GM23338 (cell line): ENCODE results near the gene ZNF516. TPM values are rescaled to one million over a fixed set of nuclear protein-coding genes. Genes with fewer than 3 reads are reported as not detected.

Source experiments
- ATAC-seq: fragments of 200-7000 bp; cut with Tn5 transposase; 3 replicates; pipeline ENCODE4 v1.9.1; 2020
- DNase-seq: peaks from one replicate; pipeline ENCODE4 v3.0.0-alpha.2; 2015; ENCODE audit warnings: low spot score
- H2AFZ ChIP-seq: fragments of 200-600 bp; sonication (generic); 2 replicates; pipeline ENCODE4 v1.8.0; 2016; ENCODE audit warnings: antibody characterized with exemption, mild to moderate bottlenecking, moderate library complexity
- H3F3A ChIP-seq: fragments of 200-600 bp; sonication (generic); replicated peaks from 2 replicates; pipeline ENCODE4 v1.8.0; 2017; ENCODE audit warnings: antibody characterized with exemption, mixed run types, low read depth
- H3K27ac ChIP-seq: fragments of 200-600 bp; sonication (generic); 2 replicates; pipeline ENCODE4 v1.6.1; 2016; ENCODE audit warnings: low read depth
- H3K27me3 ChIP-seq: fragments of 200-600 bp; sonication (generic); 2 replicates; pipeline ENCODE4 v1.8.0; 2016; ENCODE audit warnings: mild to moderate bottlenecking, mixed run types, moderate library complexity; ENCODE audit not compliant: insufficient read depth
- H3K36me3 ChIP-seq: fragments of 200-600 bp; sonication (generic); 2 replicates; pipeline ENCODE4 v1.8.0; 2016; ENCODE audit warnings: mild to moderate bottlenecking; ENCODE audit not compliant: insufficient read depth
- H3K4me1 ChIP-seq: fragments of 200-600 bp; sonication (generic); 2 replicates; pipeline ENCODE4 v1.8.0; 2016; ENCODE audit warnings: mild to moderate bottlenecking, moderate library complexity; ENCODE audit not compliant: insufficient read depth
- H3K4me2 ChIP-seq: fragments of 200-600 bp; sonication (generic); 2 replicates; pipeline ENCODE4 v1.7.1; 2017; ENCODE audit warnings: mixed run types
- H3K4me3 ChIP-seq: fragments of 200-600 bp; sonication (generic); 2 replicates; pipeline ENCODE4 v1.6.1; 2016; ENCODE audit warnings: mixed run types
- H3K79me2 ChIP-seq: fragments of 200-600 bp; sonication (generic); replicated peaks from 2 replicates; pipeline ENCODE4 v1.8.0; 2017; ENCODE audit warnings: mild to moderate bottlenecking; ENCODE audit not compliant: insufficient read depth
- H3K9me2 ChIP-seq: fragments of 200-600 bp; sonication (generic); 2 replicates; pipeline ENCODE4 v1.8.0; 2017; ENCODE audit not compliant: insufficient read depth
- H4K20me1 ChIP-seq: fragments of 200-600 bp; sonication (generic); replicated peaks from 2 replicates; pipeline ENCODE4 v1.8.0; 2017; ENCODE audit warnings: mild to moderate bottlenecking; ENCODE audit not compliant: insufficient read depth
- H3K27ac Mint-ChIP-seq: 2 replicates; pipeline ENCODE4 v1.8.0; 2020; ENCODE audit warnings: inconsistent platforms, mild to moderate bottlenecking, moderate library complexity, mixed read lengths
- H3K27me3 Mint-ChIP-seq: 3 replicates; pipeline ENCODE4 v1.8.0; 2022; ENCODE audit warnings: low read depth, mild to moderate bottlenecking, moderate library complexity, mixed read lengths, inconsistent platforms; ENCODE audit not compliant: insufficient read depth, poor library complexity
- H3K36me3 Mint-ChIP-seq: 3 replicates; pipeline ENCODE4 v1.8.0; 2021; ENCODE audit warnings: low read depth, mild to moderate bottlenecking, inconsistent platforms, moderate library complexity, mixed read lengths
- H3K4me1 Mint-ChIP-seq: 3 replicates; pipeline ENCODE4 v1.8.0; 2020; ENCODE audit warnings: mild to moderate bottlenecking, inconsistent platforms, mixed read lengths
- H3K4me3 Mint-ChIP-seq: 3 replicates; pipeline ENCODE4 v1.8.0; 2021; ENCODE audit warnings: moderate library complexity, mild to moderate bottlenecking, inconsistent platforms, mixed read lengths
- H3K9me3 Mint-ChIP-seq: 3 replicates; pipeline ENCODE4 v1.8.0; 2020; ENCODE audit warnings: moderate library complexity, mild to moderate bottlenecking, inconsistent platforms, mixed read lengths
- CREB1 ChIP-seq: fragments of 250-450 bp; sonication (Bioruptor Pico); IDR thresholded peaks from 2 replicates; pipeline ENCODE4 v1.5.0; 2020; ENCODE audit warnings: low read depth, mild to moderate bottlenecking, moderate library complexity
- CTCF ChIP-seq, 2 experiments: fragments of 200-600 bp in 1 of 2; sonication (generic) in 1 of 2; conservative IDR thresholded peaks; 2 replicates each; pipeline versions ENCODE4 v1.5.1 to v1.6.1; 2016 to 2017; ENCODE audit warnings: antibody characterized with exemption in 2 of 2, low read depth in 2 of 2, mild to moderate bottlenecking in 2 of 2, moderate library complexity in 1 of 2
- EZH2 ChIP-seq: fragments of 200-600 bp; sonication (generic); IDR thresholded peaks from one replicate; pipeline ENCODE4 v1.8.0; 2017; ENCODE audit warnings: antibody characterized with exemption, mild to moderate bottlenecking, low read depth; ENCODE audit not compliant: unreplicated experiment
- EZH2phosphoT487 ChIP-seq: fragments of 200-600 bp; sonication (generic); IDR thresholded peaks from one replicate; pipeline ENCODE4 v1.8.1; 2018; ENCODE audit warnings: antibody characterized with exemption; ENCODE audit not compliant: unreplicated experiment
- JUNB ChIP-seq: IDR thresholded peaks from one replicate; pipeline ENCODE4 v1.6.1; 2016; ENCODE audit warnings: antibody characterized with exemption; ENCODE audit not compliant: unreplicated experiment
- NANOG ChIP-seq: IDR thresholded peaks from 2 replicates; pipeline ENCODE4 v1.6.1; 2016; ENCODE audit warnings: antibody characterized with exemption, borderline replicate concordance
- POLR2AphosphoS5 ChIP-seq: IDR thresholded peaks from 2 replicates; pipeline ENCODE4 v1.6.1; 2016; ENCODE audit warnings: antibody characterized with exemption, low read depth
- REST ChIP-seq: IDR thresholded peaks from one replicate; pipeline ENCODE4 v1.6.1; 2018; ENCODE audit warnings: antibody characterized with exemption; ENCODE audit not compliant: unreplicated experiment
- STAT1 ChIP-seq: IDR thresholded peaks from one replicate; pipeline ENCODE4 v1.6.1; 2016; ENCODE audit warnings: antibody characterized with exemption; ENCODE audit not compliant: unreplicated experiment
- ZNF114 ChIP-seq: fragments of 250-450 bp; sonication (Bioruptor Pico); IDR thresholded peaks from 2 replicates; pipeline ENCODE4 v1.5.0; 2020; ENCODE audit warnings: mild to moderate bottlenecking, moderate library complexity
- ZNF331 ChIP-seq: fragments of 250-450 bp; sonication (Bioruptor Pico); IDR thresholded peaks from 2 replicates; pipeline ENCODE4 v1.5.0; 2020; ENCODE audit warnings: low read depth, mild to moderate bottlenecking, moderate library complexity
- ZNF462 ChIP-seq: fragments of 250-450 bp; sonication (Bioruptor Pico); IDR thresholded peaks from 2 replicates; pipeline ENCODE4 v1.5.0; 2020; ENCODE audit warnings: mild to moderate bottlenecking, moderate library complexity
- polyA plus RNA-seq: library from polyadenylated mRNA; unstranded; fragments of >200 nt; fragmentation: Nextera tagmentation; extraction: Ambion mirVana; gene quantifications from 2 replicates; pipeline ENCODE4 v1.2.1, GENCODE V29; 2016
- total RNA-seq: library from RNA; depleted of rRNA; stranded (reverse); fragments of >200 nt; shearing (Covaris generic); gene quantifications from 2 replicates; pipeline ENCODE4 v1.2.3, GENCODE V29; 2014
- TF ChIP-seq, protein P1 (sequence below): IDR thresholded peaks from 2 replicates; pipeline ENCODE4 v1.6.1; 2016; ENCODE audit warnings: antibody characterized with exemption

The ZNF516 gene
- total and polyA plus RNA-seq, 2 experiments from 2014 or later, result 11.9 to 24.2 TPM

DNA sequence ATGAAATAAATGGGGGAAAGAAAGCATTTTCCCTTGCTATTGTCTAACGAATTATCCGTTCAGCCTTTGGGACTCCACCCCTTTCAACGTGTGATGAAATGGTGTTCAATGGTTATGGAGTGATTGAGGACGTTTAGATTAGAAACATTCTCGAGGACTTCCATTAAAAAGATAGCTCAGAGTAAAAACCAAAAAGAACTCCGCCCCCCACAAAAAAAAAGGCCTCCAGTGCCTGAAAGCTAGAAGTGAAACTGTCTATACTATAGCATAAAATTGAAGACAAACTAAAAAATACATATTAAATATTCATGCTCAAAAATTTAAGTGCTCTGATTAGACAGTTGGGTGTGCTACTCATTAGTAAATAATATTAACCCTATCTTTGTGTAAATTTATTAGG lies 3.0 kb upstream of the ZNF516 start:
- Histone ChIP-seq H2AFZ (no peak overlapping the region), H3K4me2 (no peak overlapping the region), H3K4me1 (peaks cover 10% of the 10 kb centered on the region), H3K9me2 (no peaks in the 10 kb centered on the region), H3K36me3 (no peaks in the 10 kb centered on the region), H4K20me1 (no peaks in the 10 kb centered on the region), H3K27ac (no peak overlapping the region), H3K4me3 (no peak overlapping the region), H3K79me2 (no peaks in the 10 kb centered on the region), H3F3A (0 out of 2 replicates have a peak, but pooled peaks cover 4% of the 10 kb centered on the region), H3K27me3 (peaks cover 49% of the 10 kb centered on the region)
- Mint-ChIP-seq H3K27ac (no peak overlapping the region), H3K9me3 (no peaks in the 10 kb centered on the region; the same call in 2 of the 3 replicates), H3K27me3 (peaks cover 34% of the 10 kb centered on the region), H3K36me3 (no peaks in the 10 kb centered on the region; the same call in 1 of the 3 replicates), H3K4me1 (peaks cover 20% of the 10 kb centered on the region; the same call in 2 of the 3 replicates), H3K4me3 (no peak overlapping the region)
- DNase-seq (no peak), ATAC-seq (no peak)
- no peak for TF ChIP-seq NANOG
- TF ChIP-seq CREB1 (CRISPR knock-in tag), result no peak
- TF ChIP-seq ZNF331 (CRISPR knock-in tag), result no peak
- TF ChIP-seq, protein P1, sequence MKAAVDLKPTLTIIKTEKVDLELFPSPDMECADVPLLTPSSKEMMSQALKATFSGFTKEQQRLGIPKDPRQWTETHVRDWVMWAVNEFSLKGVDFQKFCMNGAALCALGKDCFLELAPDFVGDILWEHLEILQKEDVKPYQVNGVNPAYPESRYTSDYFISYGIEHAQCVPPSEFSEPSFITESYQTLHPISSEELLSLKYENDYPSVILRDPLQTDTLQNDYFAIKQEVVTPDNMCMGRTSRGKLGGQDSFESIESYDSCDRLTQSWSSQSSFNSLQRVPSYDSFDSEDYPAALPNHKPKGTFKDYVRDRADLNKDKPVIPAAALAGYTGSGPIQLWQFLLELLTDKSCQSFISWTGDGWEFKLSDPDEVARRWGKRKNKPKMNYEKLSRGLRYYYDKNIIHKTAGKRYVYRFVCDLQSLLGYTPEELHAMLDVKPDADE, result no peak
- no peak for TF ChIP-seq JUNB
- no peak for TF ChIP-seq STAT1
- no peak for TF ChIP-seq REST
- no peak for TF ChIP-seq CTCF (conservative IDR thresholded peaks at IDR 0.05; ENCODE audit: low read depth in 2 of 2)
- no peak for TF ChIP-seq ZNF462 (CRISPR knock-in tag)
- TF ChIP-seq EZH2phosphoT487, result no peak
- no peak for TF ChIP-seq EZH2
- TF ChIP-seq POLR2AphosphoS5, result no peak
- no peak for TF ChIP-seq ZNF114
